Prostate gland (tissue), 2 donors: Measurements from ENCODE around the gene BICC1. TPM values are rescaled to one million over a fixed set of nuclear protein-coding genes. Genes with fewer than 3 reads are reported as not detected.

Experiments
- DNase-seq: peaks from one replicate; pipeline ENCODE4 v3.0.0-alpha.2; 2019; ENCODE audit warnings: low spot score
- H3K27ac ChIP-seq, 2 donors: fragments of 200-600 bp; sonication (generic); 2 replicates each; pipeline ENCODE4 v1.5.1; 2017 to 2019
- H3K27me3 ChIP-seq: fragments of 200-600 bp; sonication (generic); replicated peaks from 2 replicates; pipeline ENCODE4 v1.5.1; 2019; ENCODE audit not compliant: insufficient read depth
- H3K36me3 ChIP-seq, 2 donors: fragments of 200-600 bp; sonication (generic); 1 replicate in 1 of 2; 2 replicates in 1 of 2; pipeline versions ENCODE4 v1.5.1 to v1.8.1; 2017 to 2019
- H3K4me1 ChIP-seq: fragments of 200-600 bp; sonication (generic); replicated peaks from 2 replicates; pipeline ENCODE4 v1.5.1; 2019
- H3K4me3 ChIP-seq, 2 donors: fragments of 200-600 bp; sonication (generic); 2 replicates each; pipeline ENCODE4 v1.5.1; 2017 to 2019
- H3K9me3 ChIP-seq: fragments of 200-600 bp; sonication (generic); 2 replicates; pipeline ENCODE4 v1.5.1; 2017
- CTCF ChIP-seq, 4 experiments: fragments of 200-600 bp in 2 of 4; fragments of 450-650 bp in 2 of 4; sonication (generic) in 2 of 4; IDR thresholded peaks; 1 replicate in 3 of 4; 2 replicates in 1 of 4; pipeline ENCODE4 v1.5.1; 2016 to 2019; ENCODE audit warnings: antibody characterized with exemption in 4 of 4, mild to moderate bottlenecking in 2 of 4, moderate library complexity in 2 of 4
- POLR2A ChIP-seq: fragments of 450-650 bp; IDR thresholded peaks from one replicate; pipeline ENCODE4 v1.6.1; 2016; ENCODE audit warnings: antibody characterized with exemption, mild to moderate bottlenecking
- POLR2AphosphoS5 ChIP-seq: sonication (generic); formaldehyde crosslinking; IDR thresholded peaks from one replicate; pipeline ENCODE4 v1.6.1; 2017; ENCODE audit warnings: antibody characterized with exemption
- WGBS: methylation state at CpG from one replicate; pipeline ENCODE4 v1.1.5; 2018; 5-methylcytosine and 5-hydroxymethylcytosine counted together
- intact Hi-C: fragments of 100-400 bp; cut with DNase I; formaldehyde crosslinking; loops from one replicate; pipeline ENCODE4 v1.14.2; 2022
- total RNA-seq, 2 donors: library from RNA; depleted of rRNA; stranded (reverse); fragments of >200 nt; gene quantifications; one replicate each; pipeline ENCODE4 v1.1.0, GENCODE V29; 2016

Gene BICC1
- total RNA-seq, 2 donors from 2014 or later = 5.1 to 12.7 TPM

DNA sequence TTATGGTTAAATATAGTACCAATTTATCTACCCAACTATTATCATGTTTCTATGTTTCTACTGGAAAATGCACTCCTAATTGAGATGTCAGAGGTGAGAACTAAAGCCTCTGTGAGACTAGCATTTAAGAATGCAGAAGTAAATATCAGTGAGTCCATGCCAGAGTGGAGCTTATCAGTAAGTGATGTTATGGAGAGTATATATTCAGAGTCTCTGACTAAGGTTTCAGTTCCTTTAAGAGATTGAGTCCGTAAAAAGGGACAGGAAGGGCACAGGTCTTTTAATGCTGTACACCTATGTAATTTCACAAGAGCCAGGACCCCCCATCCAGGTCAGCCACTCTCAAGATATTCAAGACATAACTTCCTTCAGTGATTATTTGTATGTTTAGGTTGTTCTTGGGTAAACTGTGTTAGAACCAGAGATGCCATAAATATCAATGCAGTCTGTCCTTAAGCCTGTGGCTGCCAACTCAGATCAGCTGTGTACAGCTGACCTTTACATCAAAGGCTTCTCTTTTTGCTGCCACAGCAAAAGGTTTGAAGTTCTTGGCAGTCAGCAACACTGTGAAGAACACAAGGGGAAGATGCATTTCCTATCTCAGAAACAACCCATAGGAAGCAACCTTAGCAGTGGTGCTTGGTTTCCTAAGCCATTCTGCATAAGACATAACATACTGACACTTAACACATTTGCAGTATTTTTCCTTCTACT, 244.8 kb downstream of the BICC1 start:
- intact Hi-C loops = no loop called here
- Histone ChIP-seq H3K4me3 (no peak overlapping the region), H3K36me3 (no peaks in the 10 kb centered on the region), H3K4me1 (peaks cover 2% of the 10 kb centered on the region), H3K27ac (no peak overlapping the region), H3K9me3 (no peaks in the 10 kb centered on the region), H3K27me3 (no peaks in the 10 kb centered on the region)
- 67% methylated on average over 1 of the region's 1 CpG for WGBS
- TF ChIP-seq POLR2A = no peak
- TF ChIP-seq POLR2AphosphoS5 = no peak
- no peak for TF ChIP-seq CTCF (IDR thresholded peaks at IDR 0.05)
- DNase-seq = no peak

DNA sequence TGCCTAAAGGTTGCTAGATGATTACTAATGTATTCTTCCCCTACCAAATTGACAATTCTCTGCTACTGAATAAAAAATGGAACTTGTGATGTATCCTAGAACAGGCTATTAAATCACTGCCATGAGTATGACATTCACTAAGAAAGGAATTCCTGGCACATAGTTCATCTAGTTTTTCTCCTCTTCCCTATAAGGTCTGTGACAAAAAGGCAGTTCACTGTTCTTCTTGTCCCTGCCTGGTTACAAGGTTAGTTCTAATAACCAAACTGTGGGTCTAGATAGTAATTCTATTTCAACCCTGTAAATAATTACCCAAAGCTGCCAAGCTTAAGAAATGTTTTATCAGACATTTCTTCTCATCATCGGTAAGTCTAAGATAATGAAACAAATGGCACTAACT, 245.6 kb downstream of the BICC1 start:
- intact Hi-C loops = no loop called here
- 55% methylated on average over 1 of the region's 1 CpG for WGBS
- H3K27me3 ChIP-seq = no peaks in the 10 kb centered on the region
- peaks cover 2% of the 10 kb centered on the region for H3K4me1 ChIP-seq
- no peak overlapping the region for H3K4me3 ChIP-seq
- H3K27ac ChIP-seq = no peak overlapping the region
- DNase-seq = no peak
- no peaks in the 10 kb centered on the region for H3K9me3 ChIP-seq
- TF ChIP-seq POLR2AphosphoS5 (no peak), POLR2A (no peak)
- H3K36me3 ChIP-seq = no peaks in the 10 kb centered on the region

DNA sequence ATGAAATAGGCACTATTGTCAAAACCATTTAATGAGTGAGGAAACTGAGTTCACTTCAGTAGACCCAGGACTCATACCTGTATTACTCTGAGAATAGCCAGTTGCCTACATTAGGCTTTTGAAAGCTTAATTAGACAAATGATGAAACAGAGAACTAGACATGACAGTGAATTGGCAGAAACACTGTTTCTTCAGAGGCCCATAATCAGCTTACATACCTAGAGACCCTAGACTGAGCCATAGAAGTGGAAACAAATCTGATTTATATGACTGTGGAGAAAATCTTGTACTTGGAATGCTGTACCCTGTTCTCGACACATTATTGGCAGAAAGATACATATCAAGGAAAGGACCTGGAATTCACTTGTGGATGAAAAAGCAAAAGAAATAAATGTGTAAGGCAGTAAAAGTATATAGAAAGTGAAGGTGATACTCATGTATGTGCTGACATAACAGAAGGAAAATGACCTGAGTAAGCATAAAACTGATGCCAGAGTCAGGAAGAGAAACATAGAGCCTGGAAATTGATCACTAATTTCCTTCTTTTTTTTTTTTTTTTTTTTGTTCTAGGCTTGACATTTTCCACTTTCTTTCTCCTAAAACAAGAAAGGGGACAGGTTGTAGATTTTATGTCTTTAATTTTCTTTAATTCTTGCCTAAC, 251.5 kb downstream of the BICC1 start:
- DNase-seq = no peak
- Histone ChIP-seq H3K9me3 (no peaks in the 10 kb centered on the region), H3K27ac (no peak overlapping the region), H3K4me3 (no peak overlapping the region), H3K27me3 (no peaks in the 10 kb centered on the region), H3K36me3 (no peaks in the 10 kb centered on the region), H3K4me1 (no peaks in the 10 kb centered on the region)
- TF ChIP-seq POLR2AphosphoS5 (no peak), CTCF (IDR thresholded peaks at IDR 0.05) (no peak), POLR2A (no peak)
- 65% methylated on average over 1 of the region's 1 CpG for WGBS
- intact Hi-C loops = no loop called here

DNA sequence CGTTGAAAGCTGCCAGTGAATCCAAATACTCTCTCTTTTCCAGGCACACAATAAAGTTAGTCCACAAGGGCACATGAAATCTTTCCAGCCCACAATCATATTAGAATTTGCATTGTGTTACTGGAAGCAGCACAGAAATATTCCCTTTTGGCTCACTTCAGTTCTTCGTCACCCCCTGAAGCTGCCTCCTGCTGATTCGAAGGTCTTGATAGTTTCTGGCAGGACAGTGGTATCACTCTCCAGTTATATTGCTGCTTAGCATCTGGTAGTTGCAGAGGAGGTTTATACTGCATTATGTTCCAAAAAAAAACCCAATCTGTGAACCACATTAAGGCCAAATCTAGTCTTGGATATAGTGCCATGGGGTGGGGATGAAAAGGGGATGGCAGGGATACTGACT, 253.2 kb downstream of the BICC1 start:
- intact Hi-C loops = no loop called here
- DNase-seq = no peak

GRCh38 chr10:58767652-58768051, 255.0 kb downstream of the BICC1 start:
- H3K4me1 ChIP-seq = no peaks in the 10 kb centered on the region
- DNase-seq = no peak
- TF ChIP-seq CTCF (IDR thresholded peaks at IDR 0.05) (no peak), POLR2A (no peak), POLR2AphosphoS5 (no peak)
- intact Hi-C loops = no loop called here
- H3K36me3 ChIP-seq = no peaks in the 10 kb centered on the region
- H3K27ac ChIP-seq = no peak overlapping the region
- no peaks in the 10 kb centered on the region for H3K27me3 ChIP-seq
- no peaks in the 10 kb centered on the region for H3K9me3 ChIP-seq
- no peak overlapping the region for H3K4me3 ChIP-seq
- 98% methylated on average over 4 of the region's 4 CpGs for WGBS

More for the DNA sequence above, 253.2 kb downstream of the BICC1 start:
- H3K9me3 ChIP-seq = no peaks in the 10 kb centered on the region
- no peak overlapping the region for H3K4me3 ChIP-seq
- no peaks in the 10 kb centered on the region for H3K36me3 ChIP-seq
- H3K27ac ChIP-seq = no peak overlapping the region
- H3K27me3 ChIP-seq = no peaks in the 10 kb centered on the region
- no peaks in the 10 kb centered on the region for H3K4me1 ChIP-seq
- no peak for TF ChIP-seq POLR2AphosphoS5
- TF ChIP-seq POLR2A = no peak
- no peak for TF ChIP-seq CTCF (IDR thresholded peaks at IDR 0.05)
- 71% methylated on average over 3 of the region's 3 CpGs for WGBS
